HepG2 (cell line): ENCODE measurements around the gene NEK11.

Experiments used
- SRSF1 ChIP-seq: fragments of 200-400 bp; formaldehyde crosslinking; optimal IDR thresholded peaks from 2 replicates; pipeline ENCODE3; 2017; ENCODE audit warnings: mild to moderate bottlenecking, low read depth, low read length, moderate library complexity
- ZFAT ChIP-seq: sonication (generic); formaldehyde crosslinking; conservative IDR thresholded peaks from 2 replicates; pipeline ENCODE4 v1.8.1; 2023; ENCODE audit warnings: missing genetic modification reagents, inconsistent platforms

- TF ChIP-seq ZFAT (CRISPR knock-in tag): no peak
- no peak for TF ChIP-seq SRSF1
These were observed 148.1 kb downstream of the NEK11 start for GRCh38 chr3:131174752-131175151.
